Peyer's patch (tissue), 4 donors: Measurements from ENCODE around the gene RANBP3.

Source experiments
- POLR2A ChIP-seq, 2 donors: fragments of 450-650 bp; IDR thresholded peaks; one replicate each; pipeline ENCODE4 v1.5.1; 2017; ENCODE audit warnings: antibody characterized with exemption in 2 of 2, mild to moderate bottlenecking in 2 of 2, moderate library complexity in 2 of 2
- TF ChIP-seq, protein P1 (sequence below), 6 experiments: fragments of 450-650 bp in 4 of 6; fragments of 200-600 bp in 2 of 6; sonication (generic) in 1 of 6; IDR thresholded peaks; one replicate each; pipeline ENCODE4 v1.5.1; 2017 to 2019; ENCODE audit warnings: antibody characterized with exemption in 6 of 6, mild to moderate bottlenecking in 3 of 6, moderate library complexity in 1 of 6

DNA sequence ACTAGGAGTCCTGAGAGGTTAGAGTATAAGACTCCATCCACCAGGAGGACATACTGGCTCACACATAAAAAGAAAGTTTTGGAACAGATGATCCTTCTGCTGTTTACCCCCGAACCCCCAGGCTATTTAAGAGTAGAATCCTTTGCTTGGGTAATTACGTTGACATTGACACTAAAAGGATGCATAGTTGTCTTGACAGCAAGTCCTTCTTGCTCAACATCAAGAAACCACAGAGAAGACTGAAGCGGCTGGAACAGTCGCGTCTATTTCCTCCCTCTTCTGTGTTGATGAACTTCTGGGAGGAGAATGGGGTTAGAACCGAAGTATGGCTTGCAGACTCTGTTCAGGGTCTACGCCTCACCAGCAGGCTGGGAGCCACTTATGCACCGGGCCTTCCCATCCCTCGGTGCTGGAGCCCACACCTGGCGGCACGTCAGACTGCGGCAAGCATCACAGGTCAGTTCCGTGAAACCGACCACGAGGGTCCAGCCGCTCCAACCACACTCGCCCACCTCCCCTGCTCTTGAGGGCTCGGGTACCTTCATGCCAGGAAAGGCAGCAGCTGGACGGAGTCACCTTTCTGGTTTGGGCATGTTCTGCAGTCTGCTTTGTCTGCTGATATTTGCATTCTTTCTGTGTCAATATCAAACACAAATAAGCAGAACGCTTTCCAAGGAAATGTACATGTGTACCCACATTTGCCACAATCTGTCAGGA lies 42.4 kb upstream of the RANBP3 start:
- TF ChIP-seq, protein P1, sequence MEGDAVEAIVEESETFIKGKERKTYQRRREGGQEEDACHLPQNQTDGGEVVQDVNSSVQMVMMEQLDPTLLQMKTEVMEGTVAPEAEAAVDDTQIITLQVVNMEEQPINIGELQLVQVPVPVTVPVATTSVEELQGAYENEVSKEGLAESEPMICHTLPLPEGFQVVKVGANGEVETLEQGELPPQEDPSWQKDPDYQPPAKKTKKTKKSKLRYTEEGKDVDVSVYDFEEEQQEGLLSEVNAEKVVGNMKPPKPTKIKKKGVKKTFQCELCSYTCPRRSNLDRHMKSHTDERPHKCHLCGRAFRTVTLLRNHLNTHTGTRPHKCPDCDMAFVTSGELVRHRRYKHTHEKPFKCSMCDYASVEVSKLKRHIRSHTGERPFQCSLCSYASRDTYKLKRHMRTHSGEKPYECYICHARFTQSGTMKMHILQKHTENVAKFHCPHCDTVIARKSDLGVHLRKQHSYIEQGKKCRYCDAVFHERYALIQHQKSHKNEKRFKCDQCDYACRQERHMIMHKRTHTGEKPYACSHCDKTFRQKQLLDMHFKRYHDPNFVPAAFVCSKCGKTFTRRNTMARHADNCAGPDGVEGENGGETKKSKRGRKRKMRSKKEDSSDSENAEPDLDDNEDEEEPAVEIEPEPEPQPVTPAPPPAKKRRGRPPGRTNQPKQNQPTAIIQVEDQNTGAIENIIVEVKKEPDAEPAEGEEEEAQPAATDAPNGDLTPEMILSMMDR (IDR thresholded peaks at IDR 0.05): no peak
- no peak for TF ChIP-seq POLR2A (IDR thresholded peaks at IDR 0.05)
